A673 (cell line): ENCODE results near the gene USF3. TPM values are rescaled to one million over a fixed set of nuclear protein-coding genes. Genes with fewer than 3 reads are reported as not detected.

Source experiments
- BruUV-seq: library from RNA; stranded (reverse); fragments of 400-500 nt; replicated peaks from 2 replicates; lab custom pipeline; 2021; lab: Mats Ljungman, UMichigan
- CTCF ChIA-PET: fragments of 300-600 bp; sonication (Branson Sonifier 250); formaldehyde crosslinking; loops from one replicate; lab custom pipeline; 2022; ENCODE audit warnings: antibody characterized with exemption; lab: Charles Lee
- POLR2A ChIA-PET: fragments of 300-600 bp; sonication (Branson Sonifier 250); formaldehyde crosslinking; loops from one replicate; lab custom pipeline; 2022; ENCODE audit warnings: antibody characterized with exemption; ENCODE audit not compliant: low non-redundant PET; lab: Charles Lee
- DNase-seq: peaks from one replicate; pipeline ENCODE4 v3.0.0-alpha.2; 2015; ENCODE audit warnings: low spot score
- H3K27ac ChIP-seq: fragments of 200-600 bp; sonication (generic); 2 replicates; pipeline ENCODE4 v1.5.1; 2016; ENCODE audit warnings: mixed run types, low read depth, mild to moderate bottlenecking, mixed read lengths, antibody characterized with exemption, low read length; ENCODE audit not compliant: poor library complexity, severe bottlenecking
- H3K27me3 ChIP-seq: fragments of 200-600 bp; sonication (generic); replicated peaks from 2 replicates; pipeline ENCODE4 v1.6.1; 2017; ENCODE audit warnings: mixed run types, low read depth, mild to moderate bottlenecking, mixed read lengths, antibody characterized with exemption, low read length; ENCODE audit not compliant: insufficient read depth, poor library complexity
- H3K36me3 ChIP-seq: fragments of 200-600 bp; sonication (generic); 2 replicates; pipeline ENCODE4 v1.6.1; 2016; ENCODE audit warnings: mixed run types, mild to moderate bottlenecking, mixed read lengths, antibody characterized with exemption, low read length; ENCODE audit not compliant: insufficient read depth, poor library complexity, severe bottlenecking
- H3K4me1 ChIP-seq: fragments of 200-600 bp; sonication (generic); 2 replicates; pipeline ENCODE4 v1.6.1; 2017; ENCODE audit warnings: mixed run types, mild to moderate bottlenecking, mixed read lengths, antibody characterized with exemption, low read length; ENCODE audit not compliant: insufficient read depth, poor library complexity, severe bottlenecking
- H3K4me3 ChIP-seq: fragments of 200-600 bp; sonication (generic); 2 replicates; pipeline ENCODE4 v1.5.1; 2016; ENCODE audit warnings: low read depth, mixed run types, mild to moderate bottlenecking, mixed read lengths, low read length; ENCODE audit not compliant: poor library complexity, severe bottlenecking
- H3K9me3 ChIP-seq: fragments of 200-600 bp; sonication (generic); 2 replicates; pipeline ENCODE4 v1.6.1; 2016; ENCODE audit warnings: mixed run types, low read depth, mild to moderate bottlenecking, mixed read lengths, antibody characterized with exemption, low read length; ENCODE audit not compliant: poor library complexity, severe bottlenecking
- EZH2 ChIP-seq: fragments of 200-600 bp; sonication (generic); IDR thresholded peaks from 2 replicates; pipeline ENCODE4 v1.6.1; 2017; ENCODE audit warnings: borderline replicate concordance, low read depth, mild to moderate bottlenecking, mixed read lengths, antibody characterized with exemption, low read length; ENCODE audit not compliant: poor library complexity, severe bottlenecking
- intact Hi-C: fragments of 100-400 bp; cut with micrococcal nuclease; formaldehyde crosslinking; loops from one replicate; pipeline ENCODE4 v1.10.0; 2022; ENCODE audit not compliant: unreplicated experiment
- total RNA-seq: library from RNA; stranded (reverse); gene quantifications from 2 replicates; pipeline ENCODE4 v1.2.3, GENCODE V29; 2021
- TF ChIP-seq, protein P1 (sequence below): fragments of 300-800, 200-600 bp; sonication (generic); conservative IDR thresholded peaks from 2 replicates; pipeline ENCODE4 v1.5.1; 2017; ENCODE audit warnings: low read depth, mild to moderate bottlenecking, antibody characterized with exemption, low read length, moderate library complexity, mixed read lengths

USF3 gene
- total RNA-seq, 1 experiment from 2014 or later = 9.7 TPM

DNA sequence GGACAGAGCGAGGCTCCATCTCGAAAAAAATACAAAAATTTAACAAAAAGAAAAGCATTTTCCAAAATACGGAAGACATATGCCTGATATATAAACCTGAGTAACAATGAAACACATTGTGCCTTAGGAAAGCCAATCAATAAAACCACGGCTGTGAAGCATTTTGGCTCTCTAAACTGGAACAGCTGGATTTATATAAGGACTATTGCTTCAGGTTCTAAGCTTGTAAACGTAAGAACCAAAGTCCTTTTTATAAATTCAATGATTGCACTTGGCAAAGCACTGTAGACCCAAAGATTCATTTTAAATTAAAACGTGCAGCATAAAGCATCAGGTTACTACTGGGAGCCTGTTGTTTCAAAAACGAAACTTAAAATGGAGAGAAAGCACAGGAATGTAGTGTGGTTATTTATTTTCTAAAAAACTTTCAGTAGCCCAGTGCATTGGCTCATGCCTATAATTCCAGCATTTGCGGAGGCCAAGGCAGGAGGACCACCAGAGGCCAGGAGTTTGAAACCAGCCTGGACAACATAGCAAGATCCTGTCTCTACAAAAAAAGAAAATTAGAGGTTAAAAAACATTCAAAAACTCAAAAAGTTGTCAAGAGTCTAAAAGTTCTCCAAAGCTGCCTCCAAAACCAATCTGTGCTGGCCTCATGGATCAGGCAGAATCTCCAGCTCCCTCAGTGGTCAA lies 61.5 kb downstream of the USF3 start:
- Histone ChIP-seq H3K4me3 (no peak overlapping the region), H3K4me1 (no peaks in the 10 kb centered on the region), H3K9me3 (no peaks in the 10 kb centered on the region), H3K36me3 (no peaks in the 10 kb centered on the region), H3K27ac (no peak overlapping the region), H3K27me3 (no peaks in the 10 kb centered on the region)
- no TSS peak for BruUV-seq
- intact Hi-C loops = no loop called here
- no peak for DNase-seq
- CTCF ChIA-PET = no interaction called here
- POLR2A ChIA-PET = no interaction called here
- no peak for TF ChIP-seq EZH2
- TF ChIP-seq, protein P1, sequence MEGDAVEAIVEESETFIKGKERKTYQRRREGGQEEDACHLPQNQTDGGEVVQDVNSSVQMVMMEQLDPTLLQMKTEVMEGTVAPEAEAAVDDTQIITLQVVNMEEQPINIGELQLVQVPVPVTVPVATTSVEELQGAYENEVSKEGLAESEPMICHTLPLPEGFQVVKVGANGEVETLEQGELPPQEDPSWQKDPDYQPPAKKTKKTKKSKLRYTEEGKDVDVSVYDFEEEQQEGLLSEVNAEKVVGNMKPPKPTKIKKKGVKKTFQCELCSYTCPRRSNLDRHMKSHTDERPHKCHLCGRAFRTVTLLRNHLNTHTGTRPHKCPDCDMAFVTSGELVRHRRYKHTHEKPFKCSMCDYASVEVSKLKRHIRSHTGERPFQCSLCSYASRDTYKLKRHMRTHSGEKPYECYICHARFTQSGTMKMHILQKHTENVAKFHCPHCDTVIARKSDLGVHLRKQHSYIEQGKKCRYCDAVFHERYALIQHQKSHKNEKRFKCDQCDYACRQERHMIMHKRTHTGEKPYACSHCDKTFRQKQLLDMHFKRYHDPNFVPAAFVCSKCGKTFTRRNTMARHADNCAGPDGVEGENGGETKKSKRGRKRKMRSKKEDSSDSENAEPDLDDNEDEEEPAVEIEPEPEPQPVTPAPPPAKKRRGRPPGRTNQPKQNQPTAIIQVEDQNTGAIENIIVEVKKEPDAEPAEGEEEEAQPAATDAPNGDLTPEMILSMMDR = no peak

DNA sequence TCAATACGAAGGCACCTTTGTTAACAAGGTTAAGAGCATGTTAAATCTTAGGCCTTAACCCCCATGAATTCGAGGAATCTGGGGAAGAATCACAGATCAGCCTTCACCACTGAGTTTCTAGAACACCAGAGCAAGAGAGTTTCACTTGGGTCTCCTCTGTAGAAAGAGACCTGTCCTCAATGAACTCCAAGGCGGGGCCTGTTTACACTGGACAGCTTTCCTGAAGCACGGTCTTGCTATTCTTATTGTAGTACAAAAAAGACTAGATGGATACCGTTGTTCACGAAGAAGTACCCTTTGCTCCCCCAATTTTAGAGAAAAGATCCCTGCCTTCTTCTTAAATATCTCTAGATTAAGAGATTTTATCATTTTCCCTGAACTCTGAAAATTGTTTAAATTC lies 64.9 kb downstream of the USF3 start:
- no TSS peak for BruUV-seq
- POLR2A ChIA-PET = no interaction called here
- Histone ChIP-seq H3K4me1 (no peaks in the 10 kb centered on the region), H3K36me3 (no peaks in the 10 kb centered on the region), H3K9me3 (no peaks in the 10 kb centered on the region), H3K27ac (no peak overlapping the region), H3K27me3 (no peaks in the 10 kb centered on the region), H3K4me3 (no peak overlapping the region)
- DNase-seq = no peak
- TF ChIP-seq, protein P1 = no peak
- TF ChIP-seq EZH2 = no peak
- CTCF ChIA-PET = no interaction called here
- intact Hi-C loops = no loop called here

DNA sequence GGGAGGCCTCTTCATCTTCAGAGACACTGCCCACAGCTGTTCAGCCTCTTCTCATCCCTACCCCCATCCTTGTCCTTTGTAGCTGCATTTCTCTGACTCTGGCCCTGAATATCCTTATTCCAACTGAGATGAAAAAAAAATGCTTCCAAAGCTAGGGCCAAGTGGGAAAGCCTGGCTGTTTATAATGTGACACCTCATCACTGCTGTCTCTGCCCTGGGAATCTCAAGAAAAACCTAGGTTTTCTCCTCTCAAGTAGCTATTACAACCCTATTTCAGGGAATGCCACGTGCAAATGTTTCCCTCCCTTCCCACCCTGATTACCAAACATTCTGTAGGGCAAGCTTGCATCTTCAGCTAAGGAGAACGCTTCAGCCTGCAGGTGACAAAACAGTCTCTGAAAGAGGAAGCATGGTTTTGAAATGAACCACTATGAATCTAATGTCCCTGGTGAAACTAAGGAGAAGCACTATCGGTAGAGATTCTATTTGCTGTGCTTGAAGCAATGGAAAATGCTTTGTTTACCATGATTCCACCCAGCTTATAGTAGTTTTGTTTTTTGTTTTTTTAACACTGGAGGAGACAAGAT lies 65.4 kb downstream of the USF3 start:
- no peak overlapping the region for H3K27ac ChIP-seq

More for the DNA sequence above, 65.4 kb downstream of the USF3 start:
- DNase-seq = no peak
- POLR2A ChIA-PET = no interaction called here
- TF ChIP-seq, protein P1 = no peak
- TF ChIP-seq EZH2 = no peak
- Histone ChIP-seq H3K4me3 (no peak overlapping the region), H3K27me3 (no peaks in the 10 kb centered on the region), H3K36me3 (no peaks in the 10 kb centered on the region), H3K9me3 (no peaks in the 10 kb centered on the region), H3K4me1 (no peaks in the 10 kb centered on the region)
- intact Hi-C loops = no loop called here
- no TSS peak for BruUV-seq
- CTCF ChIA-PET = no interaction called here
